Hematopoietic multipotent progenitor cell treated with erythropoietin and hydrocortisone succinate and interleukin-3 and kit ligand, for 17 days (in vitro differentiated cells): ENCODE results near the gene NDUFA5.

ENCODE experiments used
- DNase-seq: peaks from one replicate; pipeline ENCODE4 v3.0.0-alpha.2; 2015; ENCODE audit warnings: low spot score

Gene NDUFA5

GRCh38 chr7:123557398-123558288 is at the start of gene NDUFA5:
NDUFA5 (minus strand) TSS chr7:123557818; CDS start chr7:123557795, 23 bp downstream.
- peak; percentile 100 for DNase-seq

- DNase-seq: no peak
Observed at GRCh38 chr7:123604739-123605138, 47.1 kb upstream of the NDUFA5 start.

GRCh38 chr7:123602648-123603047 is 45.0 kb upstream of the NDUFA5 start:
- DNase-seq: no peak

GRCh38 chr7:123601530-123601929 is 43.9 kb upstream of the NDUFA5 start, which contains the start of gene ASB15:
ASB15 (plus strand) TSS chr7:123601821; CDS start chr7:123614503, 12,682 bp downstream.
- no peak for DNase-seq

- DNase-seq: no peak
Observed at GRCh38 chr7:123600876-123601275, 43.3 kb upstream of the NDUFA5 start.

GRCh38 chr7:123599766-123600165 is 42.1 kb upstream of the NDUFA5 start:
- DNase-seq: no peak

- no peak for DNase-seq
Observed at GRCh38 chr7:123598657-123599056, 41.0 kb upstream of the NDUFA5 start.

- no peak for DNase-seq
Observed at GRCh38 chr7:123594813-123595241, 37.2 kb upstream of the NDUFA5 start.

- DNase-seq: no peak
Observed at GRCh38 chr7:123588376-123588775, 30.8 kb upstream of the NDUFA5 start.

- DNase-seq: no peak
Observed at GRCh38 chr7:123583821-123584220, 26.2 kb upstream of the NDUFA5 start.

GRCh38 chr7:123581162-123581459 is 23.5 kb upstream of the NDUFA5 start:
- no peak for DNase-seq

- DNase-seq: no peak
Observed at GRCh38 chr7:123580406-123581161, 23.0 kb upstream of the NDUFA5 start.

- no peak for DNase-seq
Observed at GRCh38 chr7:123579416-123579815, 21.8 kb upstream of the NDUFA5 start.

GRCh38 chr7:123573896-123574467 is 16.4 kb upstream of the NDUFA5 start:
- no peak for DNase-seq

GRCh38 chr7:123573341-123573740 is 15.7 kb upstream of the NDUFA5 start:
- no peak for DNase-seq

- DNase-seq: no peak
Observed at GRCh38 chr7:123571684-123572083, 14.1 kb upstream of the NDUFA5 start.

- DNase-seq: no peak
Observed at GRCh38 chr7:123571187-123571586, 13.6 kb upstream of the NDUFA5 start.

- no peak for DNase-seq
Observed at GRCh38 chr7:123570390-123571182, 13.0 kb upstream of the NDUFA5 start.

- no peak for DNase-seq
Observed at GRCh38 chr7:123569352-123570010, 11.9 kb upstream of the NDUFA5 start.

- no peak for DNase-seq
Observed at GRCh38 chr7:123562121-123562520, 4.5 kb upstream of the NDUFA5 start.

- no peak for DNase-seq
Observed at GRCh38 chr7:123558289-123558874, 764 bp upstream of the NDUFA5 start.
